Measurements from ENCODE around the gene ATP6V0A4.
A peak's percentile ranks its signal among the peaks of the same experiment; 100 is the strongest.
"Not testable (repeated sequence)": the region's sequence is repeated elsewhere in the genome, so short reads cannot be mapped to it uniquely, and the experiment has no call there.

The ATP6V0A4 gene

DNA sequence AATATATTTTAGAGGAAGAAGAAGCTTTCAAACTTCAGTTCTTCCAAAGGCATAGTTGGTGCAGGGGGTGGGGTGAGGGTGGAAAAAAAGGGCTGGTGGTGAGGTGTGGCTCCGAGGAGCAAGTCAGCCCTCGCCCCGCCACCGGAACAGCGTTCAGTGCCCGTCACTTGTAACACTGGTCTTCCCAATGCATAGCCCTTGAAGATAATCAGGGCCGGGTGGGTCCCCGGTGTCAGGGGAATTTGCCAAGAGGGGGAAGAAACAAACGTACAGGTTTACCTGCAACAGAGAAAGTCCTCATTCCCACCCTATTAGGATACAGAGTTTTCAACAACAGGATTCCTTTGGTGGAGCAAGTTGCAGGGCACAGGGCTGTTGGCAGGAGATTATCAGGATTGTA lies 98.3 kb downstream of the ATP6V0A4 start:
- no peak for DNase-seq (ENCODE audit: low spot score)

DNA sequence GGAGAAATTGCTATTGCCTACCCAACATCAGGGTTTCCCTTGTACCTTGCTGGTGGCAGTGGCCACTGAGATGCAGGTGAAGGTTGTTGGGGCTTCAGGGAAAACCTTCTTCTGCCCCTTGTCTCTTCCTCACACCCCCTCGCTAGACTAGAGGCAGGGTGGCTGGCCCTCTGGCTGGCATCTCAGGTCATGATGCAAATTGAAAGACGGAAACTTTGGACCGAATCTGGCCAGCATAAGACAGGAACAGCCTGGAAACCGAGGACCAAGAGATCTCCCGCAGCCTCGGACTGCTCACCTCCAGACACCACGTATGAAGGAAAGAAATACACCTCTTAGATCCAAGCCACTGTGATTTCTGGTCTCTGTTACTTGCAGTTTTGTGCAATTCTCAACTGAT lies 99.7 kb downstream of the ATP6V0A4 start:
- no peak for DNase-seq (ENCODE audit: low spot score)

- no peak for DNase-seq (ENCODE audit: low spot score)
These were observed 100.3 kb downstream of the ATP6V0A4 start for GRCh38 chr7:138697535-138698182.

DNA sequence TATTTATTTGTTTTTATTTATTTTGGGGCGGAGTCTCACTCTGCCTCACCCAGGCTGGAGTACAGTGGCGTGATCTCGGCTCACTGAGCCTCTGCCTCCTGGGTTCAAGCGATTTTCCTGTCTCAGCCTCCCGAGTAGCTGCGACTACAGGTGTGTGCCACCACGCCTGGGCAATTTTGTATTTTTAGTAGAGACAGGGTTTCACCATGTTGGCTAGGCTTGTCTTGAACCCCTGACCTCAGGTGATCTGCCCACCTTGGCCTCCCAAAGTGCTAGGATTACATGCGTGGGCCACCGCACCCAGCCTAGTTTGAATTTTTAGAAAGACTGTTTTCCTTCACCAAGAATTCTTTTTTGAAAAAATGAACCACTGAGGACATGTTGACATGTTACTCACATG lies 102.2 kb downstream of the ATP6V0A4 start:
- not testable (repeated sequence) for DNase-seq (ENCODE audit: low spot score)

DNA sequence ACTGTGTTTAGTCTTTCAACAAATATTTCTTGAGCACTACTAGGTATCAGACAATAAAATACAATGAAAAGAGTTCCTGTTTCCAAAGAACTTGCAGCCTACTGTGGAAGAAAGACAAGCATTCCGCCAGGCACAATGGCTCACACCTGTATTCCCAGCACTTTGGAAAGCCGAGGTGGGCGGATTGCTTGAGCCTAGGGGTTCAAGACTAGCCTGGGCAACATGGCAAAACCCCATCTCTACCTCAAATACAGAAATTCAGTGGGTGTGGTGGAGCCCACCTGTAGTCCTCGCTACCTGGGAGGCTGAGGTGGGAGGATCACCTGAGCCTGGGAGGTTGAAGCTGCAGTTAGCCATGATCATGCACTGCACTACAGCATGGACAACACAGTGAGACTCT lies 102.9 kb downstream of the ATP6V0A4 start:
- no peak for DNase-seq (ENCODE audit: low spot score)

GRCh38 chr7:138691178-138691577 lies 106.8 kb downstream of the ATP6V0A4 start:
- no peak for DNase-seq (ENCODE audit: low spot score)

GRCh38 chr7:138690495-138690894 lies 107.5 kb downstream of the ATP6V0A4 start:
- no peak for DNase-seq (ENCODE audit: low spot score)

- not testable (repeated sequence) for DNase-seq (ENCODE audit: low spot score)
These were observed 110.0 kb downstream of the ATP6V0A4 start for GRCh38 chr7:138688037-138688436.

- no peak for DNase-seq (ENCODE audit: low spot score)
These were observed 113.7 kb downstream of the ATP6V0A4 start for GRCh38 chr7:138684340-138684739.

DNA sequence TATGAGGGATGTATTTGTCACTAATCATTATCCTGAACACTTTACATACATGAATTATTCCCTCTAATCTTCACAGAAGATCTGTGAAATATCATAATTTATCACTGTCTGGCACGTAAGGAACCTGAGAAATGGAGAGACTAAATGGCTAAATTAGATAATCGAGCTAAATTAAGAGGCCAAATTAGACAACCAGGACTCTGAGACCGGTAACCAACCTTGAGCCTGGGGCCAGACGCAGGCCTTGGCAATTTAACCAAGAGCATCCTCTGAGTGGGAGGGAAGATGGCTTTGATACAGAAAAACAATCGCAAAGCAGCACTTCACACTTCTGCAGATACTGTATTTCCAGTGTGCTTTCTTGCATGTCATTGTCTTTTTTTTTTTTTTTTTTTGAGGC lies 118.2 kb downstream of the ATP6V0A4 start:
- DNase-seq (ENCODE audit: low spot score) = no peak

GRCh38 chr7:138670594-138670993 lies 127.4 kb downstream of the ATP6V0A4 start:
- DNase-seq (ENCODE audit: low spot score) = no peak

- no peak for DNase-seq (ENCODE audit: low spot score)
These were observed 128.6 kb downstream of the ATP6V0A4 start for GRCh38 chr7:138669364-138669763.

DNA sequence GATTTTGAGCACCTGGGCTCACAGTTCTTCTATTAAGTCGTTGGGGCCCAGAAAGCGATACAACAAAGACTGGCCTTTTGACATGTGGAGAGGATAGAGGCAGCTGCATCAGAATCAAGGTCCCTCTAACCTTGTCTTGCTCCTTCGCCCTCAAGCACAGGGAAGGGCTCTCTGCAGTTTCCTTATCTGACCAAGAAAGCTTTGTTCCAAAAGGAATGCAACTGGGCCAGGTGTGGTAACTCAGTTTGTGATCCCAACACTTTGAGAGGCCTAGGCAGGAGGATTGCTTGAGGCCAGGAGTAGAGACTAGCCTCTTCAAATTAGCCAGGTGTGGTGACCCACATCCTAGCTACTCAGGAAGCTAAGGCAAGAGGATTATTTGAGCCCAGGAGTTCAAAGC lies 129.1 kb downstream of the ATP6V0A4 start:
- DNase-seq (ENCODE audit: low spot score) = no peak

GRCh38 chr7:138668229-138668596 lies 129.8 kb downstream of the ATP6V0A4 start:
- no peak for DNase-seq (ENCODE audit: low spot score)

DNA sequence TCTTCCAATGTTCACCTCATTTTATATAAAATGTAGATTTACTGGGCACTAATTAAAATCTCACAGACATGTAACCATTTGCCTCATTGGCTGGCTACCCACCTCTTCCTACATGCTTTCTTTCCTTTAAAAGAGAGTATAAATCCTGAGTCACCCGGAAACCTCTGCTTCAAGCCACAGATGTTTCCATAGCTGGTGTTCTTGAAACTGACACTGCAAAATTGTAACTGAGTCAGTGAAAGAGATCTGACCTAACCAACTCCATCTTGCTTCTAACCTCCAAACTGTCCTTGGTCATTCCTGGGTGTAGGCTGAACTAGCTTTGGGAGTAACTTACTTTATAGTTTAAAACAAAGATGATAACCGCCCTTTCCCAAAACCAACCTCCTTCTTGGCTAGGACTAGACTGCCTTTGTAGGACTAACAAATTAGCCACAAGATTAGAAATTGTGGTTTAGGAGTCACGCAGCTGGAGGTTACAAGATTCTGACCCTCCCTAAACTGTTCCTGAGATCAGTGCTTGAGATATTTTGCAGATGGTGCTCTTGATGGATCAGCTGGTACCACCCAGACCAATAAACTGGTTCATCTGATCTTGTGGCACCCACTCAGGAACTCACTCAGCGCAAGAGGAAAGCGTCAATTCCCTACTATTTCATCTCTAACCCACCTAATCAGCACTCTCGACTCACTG lies 130.3 kb downstream of the ATP6V0A4 start:
- DNase-seq (ENCODE audit: low spot score) = no peak

DNA sequence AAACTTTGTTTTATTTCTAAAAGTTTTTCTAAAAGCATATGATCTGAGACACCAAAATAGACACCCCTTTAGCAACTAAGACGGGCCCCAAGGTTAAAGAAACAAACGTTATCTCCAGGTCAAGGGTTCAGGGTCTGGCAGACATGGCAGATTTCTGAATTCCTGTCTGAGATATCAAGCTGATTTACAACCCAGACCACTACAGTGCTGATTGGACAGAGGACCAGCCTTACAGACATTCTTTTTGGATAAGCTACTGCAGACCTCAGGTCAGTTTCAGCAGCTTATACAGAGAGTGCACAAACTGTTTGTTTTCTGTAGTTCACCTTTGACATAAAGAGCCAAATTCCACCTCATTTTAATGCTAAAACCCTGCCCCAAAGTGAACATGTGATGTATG lies 131.6 kb downstream of the ATP6V0A4 start:
- no peak for DNase-seq (ENCODE audit: low spot score)

GRCh38 chr7:138665669-138666140 lies 132.3 kb downstream of the ATP6V0A4 start:
- DNase-seq (ENCODE audit: low spot score) = no peak

GRCh38 chr7:138665249-138665648 lies 132.7 kb downstream of the ATP6V0A4 start:
- no peak for DNase-seq (ENCODE audit: low spot score)

DNA sequence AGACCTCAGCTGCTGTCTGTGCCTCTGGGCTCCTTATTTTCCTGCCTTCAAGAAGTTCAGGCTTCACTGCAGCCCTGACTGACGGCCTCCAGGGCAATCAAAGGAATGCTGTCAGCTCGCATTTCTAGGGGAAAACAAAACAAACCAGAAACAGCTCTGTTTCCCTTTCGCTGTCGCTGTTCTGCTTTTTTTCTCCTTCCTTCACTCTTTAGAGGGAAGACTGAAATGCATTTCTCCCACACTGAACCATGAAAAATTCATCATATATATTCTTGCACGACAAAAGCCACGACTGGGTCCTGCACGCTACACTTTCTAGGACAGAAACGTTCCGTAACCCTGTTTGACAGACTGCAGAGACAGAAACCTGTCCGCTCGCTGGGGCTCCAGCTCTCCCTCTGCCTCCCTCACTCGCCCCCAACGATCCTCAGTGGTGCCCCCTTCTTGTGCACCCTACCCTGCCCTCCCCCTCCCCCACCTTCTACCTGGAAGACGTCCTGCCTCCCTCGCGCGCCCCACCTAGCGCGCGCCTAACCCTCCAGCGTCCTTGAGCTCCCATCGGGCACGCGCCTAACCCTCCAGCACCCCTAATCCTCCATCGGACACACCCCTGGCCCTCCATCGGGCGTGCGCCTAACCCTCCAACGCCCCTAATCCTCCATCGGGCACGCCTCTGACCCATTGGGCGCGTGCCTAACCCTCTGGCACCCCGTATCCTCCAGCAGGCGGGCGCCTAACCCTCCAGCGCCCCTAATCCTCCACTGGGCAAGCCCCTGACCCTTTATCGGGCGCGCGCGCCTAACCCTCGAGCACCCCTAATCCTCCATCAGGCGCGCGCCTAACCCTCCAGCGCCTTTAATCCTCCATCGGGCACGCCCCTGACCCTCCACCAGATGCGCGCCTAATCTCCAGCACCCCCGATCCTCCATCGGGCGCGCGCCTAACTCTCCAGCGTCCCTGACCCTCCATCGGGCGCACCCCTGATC lies 134.0 kb downstream of the ATP6V0A4 start:
- peak; percentile 31 for DNase-seq (ENCODE audit: low spot score)

DNA sequence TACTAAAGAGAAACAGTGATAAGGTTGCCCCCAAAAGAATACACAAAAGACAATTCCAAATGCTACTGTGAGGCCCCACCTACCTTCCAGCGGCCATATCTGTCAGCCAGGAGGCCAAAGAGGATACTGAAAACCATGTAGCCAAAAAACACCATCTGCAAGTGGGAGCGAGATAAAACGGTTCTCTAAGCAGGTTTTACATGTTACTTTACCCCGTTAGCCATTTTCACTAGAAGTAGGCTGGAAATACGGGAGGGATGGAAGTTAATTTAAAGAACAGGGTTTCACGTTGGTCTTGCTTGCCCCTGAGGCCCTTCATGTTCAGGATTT lies 135.0 kb downstream of the ATP6V0A4 start:
- no peak for DNase-seq (ENCODE audit: low spot score)

GRCh38 chr7:138662076-138662990 lies 135.7 kb downstream of the ATP6V0A4 start:
- DNase-seq (ENCODE audit: low spot score) = no peak

Data from hepatic stellate cell (primary cell).